Colon (tissue), 2 donors: Measurements from ENCODE around the gene NPTXR.

Experiments
- FAIRE-seq: peaks from 2 replicates; lab custom pipeline; 2012; peaks lifted over from hg19 to GRCh38; lab: Jason Lieb, UNC
- donor health status: control.
- donor health status: control.

Gene NPTXR

DNA sequence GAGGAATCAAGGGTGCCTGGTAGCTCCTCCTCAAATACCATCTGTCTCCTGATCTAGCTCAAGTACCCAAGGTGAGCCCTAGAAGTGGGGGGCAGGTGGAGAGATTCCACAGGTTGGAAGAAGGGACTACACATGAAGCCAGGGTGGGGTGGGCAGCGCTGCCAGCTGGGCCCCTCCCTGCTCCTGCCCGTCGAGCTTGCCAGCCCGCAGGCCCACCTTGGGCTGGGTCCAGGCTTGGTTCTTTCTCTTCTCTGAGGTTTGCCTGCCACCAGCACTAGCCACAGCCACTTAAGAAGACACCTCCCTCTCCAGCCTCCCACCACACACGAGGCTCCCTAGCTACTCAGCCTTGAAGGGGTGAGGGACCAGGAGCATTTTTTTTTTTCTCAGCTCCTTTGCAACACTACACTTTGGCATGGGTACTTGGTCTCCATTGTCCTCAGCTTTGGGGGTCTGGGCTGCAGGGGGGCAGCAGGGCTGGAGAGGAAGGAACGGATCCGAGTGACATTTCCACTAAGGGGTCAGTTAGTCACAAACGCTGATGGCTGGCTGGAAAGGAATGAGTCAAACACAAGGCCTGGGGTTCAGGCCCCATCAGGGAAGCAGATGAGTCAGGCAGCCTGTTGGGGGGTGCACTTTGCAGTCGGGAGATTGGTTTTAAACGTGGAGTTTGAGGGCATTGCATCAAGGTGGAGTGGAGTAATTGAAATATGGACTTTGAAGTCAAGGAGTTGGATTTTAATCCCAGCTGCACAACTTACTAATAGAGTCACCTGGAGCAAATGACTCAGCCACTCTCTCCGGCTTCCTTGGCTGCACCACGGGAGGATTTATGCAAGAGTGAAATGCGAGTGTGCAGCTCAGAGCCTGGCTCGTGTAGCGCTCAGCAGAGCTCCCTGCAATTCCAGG is 7.4 kb upstream of the NPTXR start:
- FAIRE-seq = no peak

- no peak for FAIRE-seq
These were observed 6.6 kb upstream of the NPTXR start for GRCh38 chr22:38850399-38850798.

DNA sequence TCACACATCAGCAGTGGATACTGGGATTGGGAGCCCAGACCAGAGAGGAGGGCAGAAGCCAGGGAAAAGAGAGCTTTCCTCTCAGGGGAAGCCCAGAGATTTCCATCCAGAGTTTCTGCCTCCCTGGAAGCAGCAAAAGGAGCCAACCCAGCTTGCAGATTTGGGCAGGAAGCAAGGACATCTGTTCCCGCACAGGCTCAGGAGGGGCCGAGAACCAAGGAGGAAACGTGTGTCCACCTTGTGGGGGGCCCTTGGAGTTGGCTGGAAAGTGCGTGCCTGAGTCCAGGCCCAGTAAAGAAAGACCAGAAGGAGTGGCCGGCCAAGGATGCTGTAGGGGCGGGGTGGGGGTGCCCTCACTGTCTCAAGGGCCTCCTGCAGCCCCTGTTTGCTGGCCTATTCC is 6.0 kb upstream of the NPTXR start:
- FAIRE-seq = no peak

- no peak for FAIRE-seq
These were observed 2.6 kb upstream of the NPTXR start for GRCh38 chr22:38846412-38846811.

DNA sequence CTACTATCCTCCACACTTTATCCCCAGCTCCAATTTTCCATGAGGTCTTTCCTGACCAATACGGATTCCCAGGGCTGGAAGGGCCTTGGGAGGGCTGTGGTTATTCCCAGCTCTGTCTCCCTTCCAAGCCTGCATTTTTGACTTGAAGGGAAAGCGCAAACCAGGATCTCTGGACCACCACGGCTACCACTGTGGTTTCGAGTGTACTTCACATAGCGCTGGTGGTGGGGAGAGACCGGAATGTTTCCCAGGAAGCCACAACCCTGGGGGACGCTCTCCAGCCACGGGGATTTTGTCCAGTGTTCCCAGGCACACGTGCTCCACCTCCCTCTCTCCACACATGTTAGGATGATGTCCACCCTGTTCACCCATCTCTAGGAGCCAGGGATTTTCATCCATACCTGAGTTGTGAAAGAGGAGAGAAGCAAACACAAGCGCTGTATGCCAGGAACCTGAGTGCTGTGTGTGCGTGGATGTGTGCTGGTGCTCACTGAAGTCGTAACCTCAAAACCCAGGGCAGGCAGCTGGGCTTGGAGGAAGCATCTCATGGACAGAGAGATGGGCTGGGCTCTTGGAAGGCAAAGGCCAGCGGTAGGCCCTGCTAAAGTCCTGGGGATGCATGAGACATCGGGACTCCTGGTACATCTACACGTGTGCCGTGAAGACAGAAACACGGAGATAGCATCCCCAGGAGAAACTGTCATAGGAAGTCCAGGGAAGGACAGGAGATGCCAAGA is 1.3 kb upstream of the NPTXR start:
- FAIRE-seq = no peak

GRCh38 chr22:38844315-38845003 is 631 bp upstream of the NPTXR start:
- FAIRE-seq = no peak

DNA sequence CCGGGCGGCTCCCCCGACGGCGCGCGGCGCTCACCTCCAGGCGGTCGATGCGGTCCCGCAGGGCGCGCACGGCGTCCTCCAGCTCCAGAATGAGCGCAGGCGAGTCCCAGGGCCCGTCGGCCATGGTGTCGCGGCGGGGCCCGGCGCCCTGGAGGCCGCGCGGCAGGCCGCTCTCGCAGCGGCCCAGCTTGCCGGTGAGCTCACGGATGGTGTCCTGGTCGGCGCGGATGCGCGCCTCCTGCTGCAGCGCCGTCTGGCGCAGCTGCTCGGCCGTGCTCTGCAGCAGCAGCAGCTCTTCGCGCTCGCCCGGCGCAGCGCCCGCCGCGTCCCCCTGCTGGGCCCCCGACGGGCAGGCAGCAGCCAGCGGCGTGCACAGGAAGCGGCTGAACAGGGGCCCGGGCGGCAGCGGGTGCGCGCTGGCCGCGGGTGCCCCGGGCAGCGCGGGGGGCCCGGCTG is 599 bp downstream of the NPTXR start:
- FAIRE-seq = no peak

DNA sequence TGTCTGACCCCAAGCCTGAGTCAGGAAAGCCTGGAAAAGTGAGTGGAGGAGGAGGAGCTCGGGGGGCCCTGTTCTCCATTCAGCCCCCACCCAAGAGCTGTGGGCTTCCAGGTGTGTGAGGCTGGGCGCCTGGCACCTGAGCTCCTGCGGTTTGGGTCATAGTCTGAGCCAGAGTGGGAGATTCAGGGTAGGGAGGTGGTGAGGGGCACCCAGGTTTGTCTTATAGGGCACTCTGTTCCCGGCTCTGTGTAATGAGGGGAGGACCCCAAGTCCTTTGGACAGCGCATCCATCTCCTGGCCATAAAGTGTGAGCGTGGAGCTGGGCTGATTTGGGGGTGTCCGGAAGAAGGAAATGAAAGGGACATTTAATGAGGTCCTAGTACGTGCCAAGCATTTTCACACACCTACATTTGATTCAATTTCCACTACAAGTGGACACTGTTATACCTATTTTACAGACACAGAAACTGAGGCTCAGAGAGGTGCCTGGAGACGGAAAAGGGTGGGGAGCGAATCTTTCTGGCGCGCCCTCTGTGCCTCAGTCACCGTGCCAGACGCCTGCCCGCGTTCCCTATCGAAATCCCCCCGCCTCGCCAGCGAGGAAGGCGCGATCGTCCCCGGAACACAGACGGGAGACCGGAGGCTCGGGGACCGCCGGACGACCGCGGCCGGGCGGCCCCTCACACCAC is 1.2 kb downstream of the NPTXR start:
- no peak for FAIRE-seq

DNA sequence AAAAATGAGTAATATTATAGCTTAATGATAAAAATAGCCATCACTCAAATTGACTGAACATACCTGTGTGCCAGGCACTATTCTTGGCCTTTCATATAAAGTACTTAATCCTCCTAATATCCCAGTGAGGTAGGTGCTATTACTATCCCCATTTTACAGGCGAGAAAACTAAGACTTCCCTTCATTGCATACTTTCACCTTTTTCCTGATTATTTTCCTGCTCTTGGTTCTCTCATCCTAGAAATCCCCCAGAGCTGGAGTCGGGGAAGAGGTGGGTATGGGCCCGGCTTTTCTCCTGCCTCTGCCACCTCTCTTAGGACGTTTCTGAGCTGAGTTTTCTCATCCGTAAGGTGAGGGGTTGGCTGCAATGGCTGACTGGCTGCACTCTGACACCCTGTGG is 2.2 kb downstream of the NPTXR start:
- no peak for FAIRE-seq

DNA sequence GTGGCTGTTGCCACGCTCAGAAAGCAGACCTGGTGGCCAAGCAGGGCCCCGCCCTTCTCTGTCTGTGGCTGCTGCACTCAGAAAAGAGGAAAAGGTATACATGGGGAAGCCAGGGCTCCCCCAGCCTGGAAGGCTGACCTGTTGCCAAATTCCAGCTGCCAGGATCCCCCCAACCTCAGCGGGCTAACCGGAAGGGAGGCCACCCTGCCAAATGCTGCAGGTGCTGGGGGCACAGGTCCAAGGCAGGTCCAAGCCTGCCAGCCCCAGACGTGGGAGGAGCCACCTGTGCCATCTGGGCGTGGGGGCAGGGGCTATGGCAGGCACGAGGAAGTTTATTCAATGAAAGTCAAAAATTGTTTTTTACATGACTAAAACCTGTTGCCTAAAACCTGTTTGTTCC is 2.6 kb downstream of the NPTXR start:
- no peak for FAIRE-seq

DNA sequence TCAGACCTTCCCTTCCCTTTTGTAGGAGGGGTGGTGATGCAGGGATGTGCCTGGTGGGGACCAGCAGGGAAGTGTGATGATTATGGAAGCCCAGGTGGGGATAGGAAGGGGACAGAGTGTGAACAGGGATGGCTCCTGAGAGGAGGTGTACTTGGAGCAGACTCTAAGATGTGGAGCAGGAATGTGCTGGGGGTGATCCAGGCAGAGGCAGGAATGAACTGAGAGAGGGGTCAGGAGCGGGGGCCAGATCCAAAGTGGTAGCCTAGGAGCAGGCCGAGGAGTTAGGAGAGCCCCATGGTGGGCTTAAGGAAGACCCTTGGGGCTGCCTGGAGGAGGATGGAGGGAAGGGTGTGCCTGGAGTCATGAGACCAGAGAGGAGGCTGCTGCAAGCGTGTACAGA is 3.7 kb downstream of the NPTXR start:
- FAIRE-seq = no peak

DNA sequence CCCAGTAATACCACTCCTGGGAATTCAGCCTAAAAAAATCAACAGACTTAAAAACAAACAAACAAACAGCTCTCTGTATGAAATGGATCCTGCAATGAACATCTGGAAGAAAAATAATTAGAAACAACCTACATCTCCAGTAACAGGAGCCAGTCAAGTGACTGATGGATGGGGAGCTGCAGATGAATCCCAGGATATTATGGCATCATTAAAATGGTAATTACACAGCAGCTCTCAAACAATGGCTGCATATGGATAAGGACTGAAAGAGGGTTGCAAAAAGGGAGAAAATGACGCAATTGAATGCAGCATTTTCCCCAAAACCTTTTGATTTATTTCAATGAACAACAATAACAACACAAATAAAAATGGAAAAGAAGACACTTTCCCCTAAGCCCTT is 4.1 kb downstream of the NPTXR start:
- no peak for FAIRE-seq

GRCh38 chr22:38837414-38837928 is 6.4 kb downstream of the NPTXR start:
- FAIRE-seq = no peak

DNA sequence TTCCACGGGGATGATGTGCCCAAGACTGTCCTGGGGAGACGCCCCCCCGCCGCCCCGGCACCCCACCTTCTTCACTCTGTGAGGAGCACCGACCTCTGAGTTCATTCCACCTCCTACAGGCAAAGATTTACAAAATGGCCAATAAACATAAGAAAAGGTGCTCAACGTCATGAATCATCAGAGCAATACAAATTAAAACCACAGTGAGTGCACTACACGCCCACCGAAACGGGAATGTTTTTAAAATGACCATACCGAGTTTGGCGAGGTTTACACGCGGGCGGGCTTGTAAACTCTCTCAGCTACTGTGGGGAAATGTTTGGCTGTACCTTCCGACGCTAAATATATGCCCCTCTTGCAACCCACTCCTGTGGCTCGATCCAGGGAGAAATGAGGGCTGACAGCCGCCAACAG is 7.9 kb downstream of the NPTXR start:
- FAIRE-seq = no peak

- FAIRE-seq = no peak
These were observed 8.8 kb downstream of the NPTXR start for GRCh38 chr22:38834991-38835390.

DNA sequence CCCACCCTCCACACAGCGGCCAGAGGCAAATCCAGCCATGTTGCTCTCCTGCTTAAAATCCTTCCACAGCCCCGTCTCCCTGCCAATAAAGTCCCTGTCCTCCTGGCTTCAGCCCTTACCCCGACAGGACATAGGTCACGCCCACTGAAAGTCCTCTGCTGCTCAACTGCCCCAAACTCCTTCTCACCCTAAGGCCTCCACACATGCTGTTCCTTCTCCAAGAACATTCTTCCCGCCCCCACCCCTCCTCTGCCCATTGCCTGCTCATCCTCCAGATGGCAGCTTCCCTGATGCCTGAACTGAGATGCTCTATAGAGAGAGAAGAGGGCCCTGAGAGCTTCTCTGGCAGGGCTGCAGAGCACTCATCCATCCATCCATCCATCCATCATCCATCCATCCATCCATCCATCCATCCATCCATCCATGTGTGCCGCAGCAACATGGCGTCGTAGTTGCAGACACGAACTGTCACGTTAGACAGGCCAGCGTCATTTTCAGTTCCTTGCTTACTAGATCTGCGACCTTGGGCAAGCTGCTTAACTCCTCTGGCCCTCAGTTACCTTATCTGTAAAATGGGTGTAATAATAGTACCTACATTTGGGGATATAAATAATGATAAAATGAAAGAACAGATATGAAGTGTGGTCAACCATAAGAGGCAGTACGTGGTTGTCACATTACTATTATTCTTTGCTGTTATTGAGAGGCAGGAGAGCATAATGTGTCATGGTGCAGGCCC is 9.4 kb downstream of the NPTXR start:
- FAIRE-seq = no peak

- FAIRE-seq = no peak
These were observed 10.8 kb downstream of the NPTXR start for GRCh38 chr22:38833061-38833460.

- FAIRE-seq = no peak
These were observed 11.5 kb downstream of the NPTXR start for GRCh38 chr22:38832005-38832978.

GRCh38 chr22:38831166-38831945 is 12.5 kb downstream of the NPTXR start:
- no peak for FAIRE-seq

DNA sequence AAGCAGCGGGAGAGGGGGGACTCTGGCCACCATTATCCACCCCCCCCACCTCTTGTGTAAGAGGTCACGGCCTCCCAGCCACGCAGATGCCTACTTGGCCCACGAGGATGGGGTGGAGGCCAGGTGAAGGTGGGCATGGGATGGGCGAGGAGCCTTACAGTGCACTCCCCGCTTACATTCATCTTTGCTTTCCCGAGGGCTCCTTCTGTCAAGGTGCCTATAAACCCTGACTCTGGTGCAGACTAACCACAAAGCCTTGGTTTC is 13.1 kb downstream of the NPTXR start:
- FAIRE-seq = no peak
